GM12872 (cell line): ENCODE results near the gene NR1I3.

Experiments used
- TF ChIP-seq, protein P1 (sequence below): IDR thresholded peaks from 3 replicates; pipeline ENCODE4 v1.5.1; 2011; ENCODE audit warnings: low read depth, mild to moderate bottlenecking, low read length, moderate library complexity; ENCODE audit not compliant: insufficient read depth

The NR1I3 gene

GRCh38 chr1:161209790-161210409 lies 28.1 kb downstream of the NR1I3 start:
- TF ChIP-seq, protein P1, sequence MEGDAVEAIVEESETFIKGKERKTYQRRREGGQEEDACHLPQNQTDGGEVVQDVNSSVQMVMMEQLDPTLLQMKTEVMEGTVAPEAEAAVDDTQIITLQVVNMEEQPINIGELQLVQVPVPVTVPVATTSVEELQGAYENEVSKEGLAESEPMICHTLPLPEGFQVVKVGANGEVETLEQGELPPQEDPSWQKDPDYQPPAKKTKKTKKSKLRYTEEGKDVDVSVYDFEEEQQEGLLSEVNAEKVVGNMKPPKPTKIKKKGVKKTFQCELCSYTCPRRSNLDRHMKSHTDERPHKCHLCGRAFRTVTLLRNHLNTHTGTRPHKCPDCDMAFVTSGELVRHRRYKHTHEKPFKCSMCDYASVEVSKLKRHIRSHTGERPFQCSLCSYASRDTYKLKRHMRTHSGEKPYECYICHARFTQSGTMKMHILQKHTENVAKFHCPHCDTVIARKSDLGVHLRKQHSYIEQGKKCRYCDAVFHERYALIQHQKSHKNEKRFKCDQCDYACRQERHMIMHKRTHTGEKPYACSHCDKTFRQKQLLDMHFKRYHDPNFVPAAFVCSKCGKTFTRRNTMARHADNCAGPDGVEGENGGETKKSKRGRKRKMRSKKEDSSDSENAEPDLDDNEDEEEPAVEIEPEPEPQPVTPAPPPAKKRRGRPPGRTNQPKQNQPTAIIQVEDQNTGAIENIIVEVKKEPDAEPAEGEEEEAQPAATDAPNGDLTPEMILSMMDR: peak; percentile 95

DNA sequence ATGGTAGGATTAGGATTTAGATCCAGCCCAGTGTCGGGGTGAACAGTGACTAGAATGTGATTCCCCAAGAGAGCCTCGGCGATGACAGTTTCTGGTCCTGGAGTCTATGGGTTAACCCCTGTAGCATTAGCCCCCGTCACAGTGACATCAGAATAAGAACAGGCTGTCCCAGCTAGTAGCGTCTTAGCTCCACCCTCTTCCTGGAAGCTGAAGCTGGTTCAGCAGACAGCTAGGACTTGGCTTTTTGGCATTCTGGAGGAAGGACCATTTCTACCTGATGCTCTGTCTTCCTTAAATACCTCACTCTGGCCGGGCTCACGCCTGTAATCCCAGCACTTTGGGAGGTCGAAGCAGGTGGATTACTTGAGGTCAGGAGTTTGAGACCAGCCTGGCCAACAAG lies 30.8 kb downstream of the NR1I3 start:
- TF ChIP-seq, protein P1: no peak

- TF ChIP-seq, protein P1: no peak
Observed at GRCh38 chr1:161206411-161207140, 31.4 kb downstream of the NR1I3 start.

GRCh38 chr1:161201836-161202712 lies 35.9 kb downstream of the NR1I3 start, which contains the start of gene NDUFS2:
NDUFS2 (plus strand) TSS chr1:161202367; CDS start chr1:161202386, 19 bp downstream.
- TF ChIP-seq, protein P1: peak; percentile 37; the same call in 2 of the 3 replicates

DNA sequence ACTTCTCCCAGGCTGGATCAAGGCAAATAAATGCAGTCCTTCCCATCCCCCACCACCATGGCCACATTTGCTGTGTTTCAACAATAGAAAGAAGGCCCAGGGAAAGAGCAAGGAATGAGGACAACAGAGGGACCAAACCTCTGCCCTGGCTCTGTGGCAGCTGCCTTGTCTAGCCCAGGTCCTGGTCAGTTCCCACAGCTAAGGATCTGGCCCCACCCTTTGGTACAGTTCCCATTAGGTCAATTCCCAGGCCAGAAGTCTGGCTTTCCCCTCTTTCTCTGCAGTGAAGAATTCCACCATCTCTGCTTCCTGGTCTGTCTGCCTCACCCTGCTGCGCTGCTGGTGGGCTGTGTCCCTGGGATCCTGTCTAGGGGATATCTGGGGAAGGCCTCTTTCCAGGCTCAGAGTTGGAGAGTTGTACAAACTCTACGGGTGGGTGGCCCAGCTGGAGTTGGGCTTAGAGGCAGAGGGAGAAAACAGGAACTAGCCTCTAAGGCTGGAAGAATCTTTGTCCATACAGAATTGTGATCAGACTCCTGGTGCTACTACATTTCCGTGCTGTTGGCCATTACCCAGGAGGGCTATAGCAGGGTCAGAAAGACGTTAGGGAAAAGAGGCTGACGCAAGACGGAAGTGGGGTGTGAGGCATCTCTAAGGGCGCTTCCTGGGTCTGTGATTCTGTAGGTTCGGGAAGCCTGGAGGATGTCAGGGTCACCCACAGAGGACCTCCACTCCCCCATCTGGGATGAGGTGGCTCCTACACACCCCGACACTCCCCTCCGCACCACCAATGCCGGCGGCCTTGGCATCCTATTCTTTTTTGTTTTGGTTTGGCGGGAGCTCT lies 36.8 kb downstream of the NR1I3 start:
- TF ChIP-seq, protein P1: no peak

- TF ChIP-seq, protein P1: no peak
Observed at GRCh38 chr1:161200421-161200991, 37.5 kb downstream of the NR1I3 start.
